Ramos (cell line): ENCODE results near the gene C4B.
"Not testable (repeated sequence)": the region's sequence is repeated elsewhere in the genome, so short reads cannot be mapped to it uniquely, and the experiment has no call there.

Experiments used
- in situ Hi-C: fragments of 300-500 bp; cut with MboI; formaldehyde crosslinking; loops from one replicate; pipeline ENCODE4 v1.14.3; 2022; ENCODE audit warnings: low sequenced_read_pairs; ENCODE audit not compliant: unreplicated experiment

The C4B gene

DNA sequence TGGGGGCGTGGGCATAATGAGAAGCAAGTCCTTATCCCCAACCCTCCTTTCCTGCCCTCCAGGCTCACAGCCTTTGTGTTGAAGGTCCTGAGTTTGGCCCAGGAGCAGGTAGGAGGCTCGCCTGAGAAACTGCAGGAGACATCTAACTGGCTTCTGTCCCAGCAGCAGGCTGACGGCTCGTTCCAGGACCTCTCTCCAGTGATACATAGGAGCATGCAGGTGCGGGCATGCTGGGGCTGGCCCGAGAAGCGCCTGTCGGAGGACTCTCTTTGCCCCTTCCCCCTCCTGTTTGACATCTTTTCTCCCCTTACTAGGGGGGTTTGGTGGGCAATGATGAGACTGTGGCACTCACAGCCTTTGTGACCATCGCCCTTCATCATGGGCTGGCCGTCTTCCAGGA lies 14.0 kb downstream of the C4B start:
- in situ Hi-C loops: not testable (repeated sequence)

DNA sequence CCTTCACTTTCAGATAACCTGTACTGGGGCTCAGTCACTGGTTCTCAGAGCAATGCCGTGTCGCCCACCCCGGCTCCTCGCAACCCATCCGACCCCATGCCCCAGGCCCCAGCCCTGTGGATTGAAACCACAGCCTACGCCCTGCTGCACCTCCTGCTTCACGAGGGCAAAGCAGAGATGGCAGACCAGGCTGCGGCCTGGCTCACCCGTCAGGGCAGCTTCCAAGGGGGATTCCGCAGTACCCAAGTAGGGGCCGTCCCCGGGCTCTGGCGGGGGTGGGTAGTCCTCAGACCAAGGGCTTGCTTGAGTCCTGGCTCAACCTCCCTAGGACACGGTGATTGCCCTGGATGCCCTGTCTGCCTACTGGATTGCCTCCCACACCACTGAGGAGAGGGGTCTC lies 15.0 kb downstream of the C4B start:
- in situ Hi-C loops: not testable (repeated sequence)

DNA sequence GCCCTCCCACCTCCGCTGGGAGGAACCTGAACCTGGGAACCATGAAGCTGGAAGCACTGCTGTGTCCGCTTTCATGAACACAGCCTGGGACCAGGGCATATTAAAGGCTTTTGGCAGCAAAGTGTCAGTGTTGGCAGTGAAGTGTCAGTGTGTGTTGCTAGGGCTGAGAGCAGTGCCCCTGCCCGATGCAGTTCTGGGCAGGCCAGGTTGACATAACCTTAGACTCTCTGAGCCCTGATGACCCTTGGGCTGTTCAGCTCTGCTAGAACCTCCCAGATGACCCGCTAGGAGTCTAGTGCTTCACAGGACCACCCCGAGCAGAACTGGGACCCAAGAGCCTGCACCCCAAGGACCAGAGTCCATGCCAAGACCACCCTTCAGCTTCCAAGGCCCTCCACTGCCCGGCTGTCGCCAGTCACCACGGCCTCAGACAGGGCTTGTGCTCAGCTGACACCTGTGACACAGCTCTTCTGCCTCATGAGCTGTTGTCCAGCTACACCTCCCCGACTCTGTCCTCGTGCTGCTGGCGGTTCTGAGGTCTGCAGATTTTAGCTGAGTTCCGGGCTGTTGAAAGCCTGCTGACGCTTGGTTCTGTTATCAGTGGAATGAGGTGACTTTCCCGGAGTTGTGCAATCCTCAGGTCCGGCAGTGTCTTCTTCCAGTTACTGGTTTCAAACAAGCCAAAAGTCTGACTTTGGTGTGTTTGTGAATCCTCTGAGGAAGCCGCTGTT lies 20.9 kb downstream of the C4B start:
- in situ Hi-C loops: not testable (repeated sequence)

DNA sequence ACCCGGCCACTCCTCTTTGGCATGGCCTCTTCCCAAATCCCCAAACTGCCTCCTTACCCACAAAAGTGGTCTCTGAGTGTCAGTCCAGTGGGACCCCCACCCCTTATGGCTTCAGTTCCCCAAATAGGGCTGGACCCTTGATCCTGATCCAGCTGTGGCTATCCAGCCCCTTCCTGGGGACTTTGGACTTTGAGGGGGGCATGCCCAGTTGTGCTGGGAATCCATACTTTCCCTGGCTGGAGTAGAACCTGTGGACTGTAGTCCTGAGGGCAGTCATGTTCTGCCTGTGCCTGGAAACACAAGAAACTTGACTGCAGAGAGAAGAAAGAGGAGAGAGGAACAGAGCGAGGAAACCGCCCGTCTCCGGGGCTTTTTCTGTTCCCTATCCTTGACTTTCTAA lies 22.5 kb downstream of the C4B start:
- in situ Hi-C loops: not testable (repeated sequence)

DNA sequence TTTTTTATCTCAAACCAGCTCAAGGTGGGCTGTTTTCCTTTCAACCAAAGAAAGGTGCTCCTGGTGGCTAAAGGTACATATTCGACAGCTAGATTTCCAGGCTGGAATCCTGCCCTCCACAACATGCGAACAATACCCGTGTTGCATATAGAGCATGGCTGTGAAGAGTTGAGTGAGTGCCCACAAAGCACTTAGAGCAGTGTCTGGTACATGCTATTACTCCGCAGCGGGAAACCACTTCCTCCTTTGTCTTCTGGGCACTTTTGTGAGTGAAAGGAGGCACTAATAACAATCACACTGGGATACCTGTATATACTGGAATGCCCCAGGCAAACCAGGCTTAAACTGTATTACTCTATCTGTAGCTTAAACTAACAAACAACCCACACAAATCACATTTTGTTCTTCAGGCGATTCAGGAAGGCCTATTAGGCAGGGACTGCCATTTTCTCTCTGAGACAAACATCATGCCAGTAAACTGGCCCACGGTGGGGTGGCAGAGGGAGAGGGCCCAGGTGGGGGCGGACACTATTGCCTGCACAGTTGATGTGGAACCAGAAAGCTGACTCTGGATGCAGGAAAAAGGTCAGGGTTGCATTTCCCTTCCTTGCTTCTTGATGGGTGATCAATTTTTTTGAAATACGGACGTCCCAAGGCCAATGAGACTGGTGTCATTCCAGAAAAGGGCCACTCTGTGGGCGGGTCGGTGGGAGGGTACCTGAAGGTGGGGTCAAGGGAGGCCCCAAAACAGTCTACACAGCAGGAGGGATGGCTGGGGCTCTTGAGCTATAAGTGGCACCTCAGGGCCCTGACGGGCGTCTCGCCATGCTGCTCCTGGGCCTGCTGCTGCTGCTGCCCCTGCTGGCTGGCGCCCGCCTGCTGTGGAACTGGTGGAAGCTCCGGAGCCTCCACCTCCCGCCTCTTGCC lies 23.3 kb downstream of the C4B start, which contains the start of gene CYP21A2:
CYP21A2 (plus strand) TSS at position 818 of the 927 bp plus-strand sequence; CDS start at position 826, 8 bp downstream.
- in situ Hi-C loops: not testable (repeated sequence)

DNA sequence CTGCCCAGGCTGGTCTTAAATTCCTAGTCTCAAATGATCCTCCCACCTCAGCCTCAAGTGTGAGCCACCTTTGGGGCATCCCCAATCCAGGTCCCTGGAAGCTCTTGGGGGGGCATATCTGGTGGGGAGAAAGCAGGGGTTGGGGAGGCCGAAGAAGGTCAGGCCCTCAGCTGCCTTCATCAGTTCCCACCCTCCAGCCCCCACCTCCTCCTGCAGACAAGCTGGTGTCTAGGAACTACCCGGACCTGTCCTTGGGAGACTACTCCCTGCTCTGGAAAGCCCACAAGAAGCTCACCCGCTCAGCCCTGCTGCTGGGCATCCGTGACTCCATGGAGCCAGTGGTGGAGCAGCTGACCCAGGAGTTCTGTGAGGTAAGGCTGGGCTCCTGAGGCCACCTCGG lies 24.3 kb downstream of the C4B start:
- in situ Hi-C loops: not testable (repeated sequence)

DNA sequence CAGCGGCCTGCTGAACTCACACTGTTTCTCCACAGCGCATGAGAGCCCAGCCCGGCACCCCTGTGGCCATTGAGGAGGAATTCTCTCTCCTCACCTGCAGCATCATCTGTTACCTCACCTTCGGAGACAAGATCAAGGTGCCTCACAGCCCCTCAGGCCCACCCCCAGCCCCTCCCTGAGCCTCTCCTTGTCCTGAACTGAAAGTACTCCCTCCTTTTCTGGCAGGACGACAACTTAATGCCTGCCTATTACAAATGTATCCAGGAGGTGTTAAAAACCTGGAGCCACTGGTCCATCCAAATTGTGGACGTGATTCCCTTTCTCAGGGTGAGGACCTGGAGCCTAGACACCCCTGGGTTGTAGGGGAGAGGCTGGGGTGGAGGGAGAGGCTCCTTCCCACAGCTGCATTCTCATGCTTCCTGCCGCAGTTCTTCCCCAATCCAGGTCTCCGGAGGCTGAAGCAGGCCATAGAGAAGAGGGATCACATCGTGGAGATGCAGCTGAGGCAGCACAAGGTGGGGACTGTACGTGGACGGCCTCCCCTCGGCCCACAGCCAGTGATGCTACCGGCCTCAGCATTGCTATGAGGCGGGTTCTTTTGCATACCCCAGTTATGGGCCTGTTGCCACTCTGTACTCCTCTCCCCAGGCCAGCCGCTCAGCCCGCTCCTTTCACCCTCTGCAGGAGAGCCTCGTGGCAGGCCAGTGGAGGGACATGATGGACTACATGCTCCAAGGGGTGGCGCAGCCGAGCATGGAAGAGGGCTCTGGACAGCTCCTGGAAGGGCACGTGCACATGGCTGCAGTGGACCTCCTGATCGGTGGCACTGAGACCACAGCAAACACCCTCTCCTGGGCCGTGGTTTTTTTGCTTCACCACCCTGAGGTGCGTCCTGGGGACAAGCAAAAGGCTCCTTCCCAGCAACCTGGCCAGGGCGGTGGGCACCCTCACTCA lies 25.0 kb downstream of the C4B start:
- in situ Hi-C loops: not testable (repeated sequence)

DNA sequence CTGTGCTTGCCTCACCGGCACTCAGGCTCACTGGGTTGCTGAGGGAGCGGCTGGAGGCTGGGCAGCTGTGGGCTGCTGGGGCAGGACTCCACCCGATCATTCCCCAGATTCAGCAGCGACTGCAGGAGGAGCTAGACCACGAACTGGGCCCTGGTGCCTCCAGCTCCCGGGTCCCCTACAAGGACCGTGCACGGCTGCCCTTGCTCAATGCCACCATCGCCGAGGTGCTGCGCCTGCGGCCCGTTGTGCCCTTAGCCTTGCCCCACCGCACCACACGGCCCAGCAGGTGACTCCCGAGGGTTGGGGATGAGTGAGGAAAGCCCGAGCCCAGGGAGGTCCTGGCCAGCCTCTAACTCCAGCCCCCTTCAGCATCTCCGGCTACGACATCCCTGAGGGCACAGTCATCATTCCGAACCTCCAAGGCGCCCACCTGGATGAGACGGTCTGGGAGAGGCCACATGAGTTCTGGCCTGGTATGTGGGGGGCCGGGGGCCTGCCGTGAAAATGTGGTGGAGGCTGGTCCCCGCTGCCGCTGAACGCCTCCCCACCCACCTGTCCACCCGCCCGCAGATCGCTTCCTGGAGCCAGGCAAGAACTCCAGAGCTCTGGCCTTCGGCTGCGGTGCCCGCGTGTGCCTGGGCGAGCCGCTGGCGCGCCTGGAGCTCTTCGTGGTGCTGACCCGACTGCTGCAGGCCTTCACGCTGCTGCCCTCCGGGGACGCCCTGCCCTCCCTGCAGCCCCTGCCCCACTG lies 25.9 kb downstream of the C4B start:
- in situ Hi-C loops: not testable (repeated sequence)

DNA sequence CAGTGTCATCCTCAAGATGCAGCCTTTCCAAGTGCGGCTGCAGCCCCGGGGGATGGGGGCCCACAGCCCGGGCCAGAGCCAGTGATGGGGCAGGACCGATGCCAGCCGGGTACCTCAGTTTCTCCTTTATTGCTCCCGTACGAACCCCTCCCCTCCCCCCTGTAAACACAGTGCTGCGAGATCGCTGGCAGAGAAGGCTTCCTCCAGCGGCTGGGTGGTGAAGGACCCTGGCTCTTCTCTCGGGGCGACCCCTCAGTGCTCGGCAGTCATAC lies 26.4 kb downstream of the C4B start:
- in situ Hi-C loops: not testable (repeated sequence)

DNA sequence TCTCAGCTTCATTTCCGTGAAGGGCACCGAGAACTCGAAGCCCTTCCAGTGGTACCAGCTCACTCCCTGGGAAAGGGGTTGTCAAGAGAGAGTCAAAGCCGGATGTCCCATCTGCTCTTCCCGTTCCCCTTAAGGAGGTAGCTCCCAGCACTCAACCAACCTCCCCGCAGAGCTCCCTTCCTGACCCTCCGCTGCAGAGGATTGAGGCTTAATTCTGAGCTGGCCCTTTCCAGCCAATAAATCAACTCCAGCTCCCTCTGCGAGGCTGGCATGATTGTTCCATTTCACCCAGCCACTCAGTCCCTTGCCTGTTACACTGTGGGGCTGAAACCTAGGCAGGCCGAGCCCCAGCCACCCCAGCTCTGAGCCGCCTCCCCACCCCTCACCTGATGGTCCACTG lies 26.8 kb downstream of the C4B start:
- in situ Hi-C loops: not testable (repeated sequence)

DNA sequence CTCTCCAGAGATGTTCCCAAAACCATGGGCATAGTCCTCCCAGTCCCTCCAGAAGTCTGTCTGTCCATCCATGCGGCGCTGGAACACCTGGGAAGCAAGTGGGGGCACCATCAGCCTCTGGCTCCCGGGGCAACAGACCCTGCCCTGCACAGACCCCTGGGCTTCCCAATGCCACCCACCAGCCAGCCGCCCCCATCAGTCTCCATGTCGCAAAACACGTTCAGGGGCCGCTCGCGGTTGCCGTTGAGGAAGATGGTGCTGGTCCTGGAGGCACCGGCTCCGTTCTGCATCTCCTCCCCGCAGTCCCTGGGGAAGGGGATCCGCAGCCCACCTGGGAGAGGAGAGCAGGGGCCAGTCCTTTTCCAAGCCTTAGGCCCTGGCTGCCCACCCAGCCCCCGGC lies 27.7 kb downstream of the C4B start:
- in situ Hi-C loops: not testable (repeated sequence)

DNA sequence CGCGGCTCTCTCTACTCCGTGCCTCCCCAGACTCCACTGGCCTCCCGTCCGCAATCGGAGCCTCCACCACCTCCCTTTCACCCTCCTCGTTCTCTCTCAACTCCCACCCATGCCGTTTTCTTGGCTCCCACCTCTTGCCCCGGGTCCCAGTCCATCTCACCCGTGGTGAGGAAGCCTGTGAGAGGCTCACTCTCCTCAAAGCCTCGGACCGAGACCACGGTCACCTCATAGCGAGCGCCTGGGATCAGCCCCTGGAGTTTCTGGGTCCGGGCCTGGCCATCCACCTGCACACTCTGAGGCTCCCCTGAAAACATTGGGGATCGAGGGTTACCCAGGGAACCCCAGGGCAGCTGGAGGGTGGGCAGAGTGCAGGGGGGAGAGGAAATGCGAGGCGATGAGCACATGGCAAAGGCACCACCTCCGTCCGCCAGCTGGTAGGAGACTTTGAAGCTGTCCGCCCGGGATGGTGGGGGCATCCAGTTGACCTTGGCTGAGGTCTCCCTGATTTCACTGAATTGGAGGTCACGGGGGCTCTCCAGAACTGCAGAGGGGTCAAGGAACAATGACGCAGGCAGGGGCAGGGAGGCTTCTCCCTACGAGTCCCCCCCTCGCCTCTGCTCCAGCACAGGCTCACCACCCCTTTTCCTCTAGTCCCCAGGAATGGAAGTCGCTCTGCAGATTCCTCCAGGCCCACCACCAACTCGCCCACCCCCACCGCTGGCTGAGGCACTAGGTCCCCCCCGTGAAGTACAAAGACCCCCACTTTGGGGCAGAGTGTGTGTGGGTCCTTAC lies 29.2 kb downstream of the C4B start:
- in situ Hi-C loops: not testable (repeated sequence)

DNA sequence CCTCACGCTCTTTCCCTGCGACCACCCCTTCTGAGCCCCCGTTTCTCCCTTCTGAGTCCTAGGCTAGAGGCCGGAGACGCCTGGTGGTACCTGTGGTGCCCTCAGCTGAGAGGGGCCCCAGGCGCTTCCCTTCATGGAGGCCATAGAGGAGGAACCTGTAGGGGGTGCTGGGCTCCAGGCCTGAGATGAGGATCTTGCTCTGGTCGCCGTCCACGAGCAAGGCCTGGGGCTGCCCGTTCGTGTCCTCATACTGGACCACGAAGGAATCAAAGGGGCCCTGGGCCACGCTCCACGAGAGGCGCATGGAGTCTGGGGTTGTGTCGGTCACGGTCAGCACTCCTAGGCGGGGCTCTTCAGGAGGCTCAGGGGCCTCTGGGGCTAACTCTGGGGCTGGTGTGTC lies 30.3 kb downstream of the C4B start:
- in situ Hi-C loops: not testable (repeated sequence)

DNA sequence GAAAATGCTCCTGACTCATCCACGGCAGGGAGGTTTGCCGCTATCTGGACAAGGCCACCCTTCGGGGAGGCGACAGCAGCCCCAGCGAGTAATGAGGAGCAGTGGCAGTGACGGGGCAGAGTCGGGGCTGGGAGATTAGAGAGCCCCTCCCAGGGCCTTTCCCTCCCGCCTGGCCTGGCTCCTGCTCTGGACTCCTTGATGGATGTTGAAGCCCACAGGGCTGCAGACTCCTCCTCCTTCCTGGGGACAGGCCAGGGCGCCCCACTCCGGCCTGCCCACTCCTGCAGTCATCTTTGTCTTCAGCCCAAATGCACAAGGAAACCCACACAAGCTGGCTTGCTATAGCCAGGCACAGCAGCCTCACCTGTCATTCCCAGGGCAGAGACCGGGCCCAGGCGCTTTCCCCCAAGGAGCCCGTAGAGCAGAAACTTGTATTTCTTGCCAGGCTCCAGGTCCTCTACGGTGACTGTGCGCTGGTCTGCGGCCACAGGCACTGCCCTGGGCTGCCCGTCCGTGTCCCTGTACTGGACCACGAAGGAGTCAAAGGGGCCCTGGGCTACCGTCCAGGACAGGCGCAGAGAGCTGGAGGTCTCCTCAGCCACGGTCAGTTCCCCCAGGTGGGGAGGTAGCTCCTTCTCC lies 31.3 kb downstream of the C4B start:
- in situ Hi-C loops: no loop called here

DNA sequence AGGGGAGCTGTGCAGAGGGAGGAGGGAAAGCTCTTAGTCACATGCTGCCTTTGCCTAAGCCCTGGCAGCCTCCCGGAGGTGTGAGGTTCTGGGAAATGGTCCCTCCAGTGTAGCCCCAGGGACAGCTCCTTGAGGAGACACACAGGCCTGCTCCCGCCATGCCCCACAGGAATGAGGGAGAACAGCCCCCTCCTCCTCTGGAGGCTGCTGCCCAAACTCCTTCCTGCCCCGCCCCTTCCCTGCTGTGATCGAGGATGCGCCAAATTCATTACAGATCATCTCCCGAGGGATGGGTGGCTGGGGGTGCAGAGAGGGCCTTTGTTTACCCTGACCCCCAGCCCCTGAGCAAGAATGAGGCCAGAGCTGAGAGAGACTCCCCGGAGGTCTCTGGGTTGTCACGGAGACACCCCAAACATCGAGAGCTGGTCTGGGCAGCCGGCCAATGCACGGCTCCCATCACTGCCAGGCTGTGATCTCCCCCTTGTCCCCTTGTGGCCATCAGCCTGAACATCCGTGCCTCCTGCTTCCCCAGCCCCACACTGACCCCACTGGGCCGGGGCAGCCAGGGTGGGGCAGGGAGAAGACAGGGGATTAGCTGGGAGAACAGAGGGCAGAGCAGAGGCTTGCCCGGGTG lies 32.0 kb downstream of the C4B start:
- in situ Hi-C loops: no loop called here

DNA sequence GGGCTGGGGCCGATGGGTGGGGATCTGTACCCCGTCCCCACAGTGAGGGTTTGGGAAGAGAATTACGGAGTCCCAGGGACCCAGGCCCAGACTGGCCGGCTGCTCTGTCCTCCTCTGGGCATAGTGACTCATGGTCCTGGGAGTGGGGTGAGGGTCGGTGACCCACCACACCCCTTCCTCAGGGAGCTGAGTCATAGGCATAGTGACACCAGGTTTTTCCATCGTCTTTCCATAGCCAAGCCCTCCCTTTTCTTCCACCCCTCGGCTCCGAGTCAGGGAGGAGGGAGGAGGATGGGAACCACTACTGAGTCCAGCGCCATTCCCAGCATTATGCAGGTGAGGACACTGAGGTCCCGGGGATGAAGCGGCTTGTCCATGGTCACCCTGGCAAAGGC lies 32.5 kb downstream of the C4B start:
- in situ Hi-C loops: no loop called here

DNA sequence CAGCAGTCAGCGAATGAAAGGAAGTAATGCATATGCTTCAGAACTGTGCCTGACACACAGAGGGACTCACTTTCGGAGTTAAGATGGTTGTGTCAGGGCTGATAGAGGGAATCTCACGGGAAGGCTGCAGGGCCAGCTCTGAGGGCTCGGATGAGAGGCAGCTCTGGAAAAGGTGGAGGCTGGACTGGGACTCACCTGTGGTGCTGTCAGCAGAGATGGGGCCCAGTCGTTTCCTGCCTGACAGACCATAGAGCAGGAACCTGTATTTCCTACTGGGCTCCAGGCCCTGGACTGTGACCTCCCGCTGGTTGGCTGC lies 32.9 kb downstream of the C4B start:
- in situ Hi-C loops: no loop called here
